Nephron (organoid): Measurements from ENCODE around the gene IQSEC1.

Experiments
- H3K27ac Mint-ChIP-seq, 3 experiments: 2 replicates each; pipeline ENCODE4 v1.8.0; 2020; ENCODE audit warnings: mixed read lengths in 3 of 3, mild to moderate bottlenecking in 2 of 3, moderate library complexity in 1 of 3
- H3K27me3 Mint-ChIP-seq: 2 replicates; pipeline ENCODE4 v1.8.0; 2021; ENCODE audit warnings: low read depth, mild to moderate bottlenecking, moderate library complexity, mixed read lengths
- H3K36me3 Mint-ChIP-seq: 2 replicates; pipeline ENCODE4 v1.8.0; 2020; ENCODE audit warnings: low read depth, mixed read lengths
- H3K4me1 Mint-ChIP-seq: 2 replicates; pipeline ENCODE4 v1.8.0; 2020; ENCODE audit warnings: mixed read lengths
- H3K4me3 Mint-ChIP-seq, 3 experiments: 2 replicates each; pipeline ENCODE4 v1.8.0; 2020; ENCODE audit warnings: mild to moderate bottlenecking in 3 of 3, mixed read lengths in 3 of 3, moderate library complexity in 2 of 3
- H3K9me3 Mint-ChIP-seq: 2 replicates; pipeline ENCODE4 v1.8.0; 2020; ENCODE audit warnings: mixed read lengths
- TF ChIP-seq, protein P1 (sequence below), 3 experiments: fragments of 200-600 bp; sonication (generic); IDR thresholded peaks; one replicate each; pipeline ENCODE4 v1.5.0; 2021; ENCODE audit warnings: antibody characterized with exemption in 3 of 3; ENCODE audit not compliant: unreplicated experiment in 3 of 3

IQSEC1 gene

DNA sequence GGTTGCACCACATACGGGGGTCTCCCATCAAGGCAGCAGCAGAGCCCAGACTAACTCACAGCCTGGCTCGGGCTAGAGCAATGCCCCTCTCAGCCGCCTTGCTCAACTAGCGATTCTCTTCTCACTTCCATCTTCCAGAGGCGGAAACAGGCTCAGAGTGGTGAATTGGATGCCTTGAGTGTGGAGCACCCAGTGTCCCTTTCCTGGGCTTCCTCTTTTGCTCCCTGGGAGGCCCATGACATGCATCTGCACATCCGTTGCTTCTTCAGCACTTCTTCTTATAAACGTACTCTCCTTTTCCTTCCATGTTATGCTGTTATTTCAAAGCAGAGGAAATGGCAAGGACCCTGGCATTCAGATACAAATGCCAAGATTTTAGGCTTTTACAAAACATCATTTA lies 2.1 kb upstream of the IQSEC1 start:
- no peaks in the 10 kb centered on the region for H3K9me3 Mint-ChIP-seq
- H3K36me3 Mint-ChIP-seq: peaks cover 4% of the 10 kb centered on the region
- H3K27me3 Mint-ChIP-seq: peaks cover 82% of the 10 kb centered on the region
- no peak overlapping the region for H3K4me3 Mint-ChIP-seq
- H3K4me1 Mint-ChIP-seq: peaks cover 19% of the 10 kb centered on the region
- no peak overlapping the region for H3K27ac Mint-ChIP-seq
- TF ChIP-seq, protein P1, sequence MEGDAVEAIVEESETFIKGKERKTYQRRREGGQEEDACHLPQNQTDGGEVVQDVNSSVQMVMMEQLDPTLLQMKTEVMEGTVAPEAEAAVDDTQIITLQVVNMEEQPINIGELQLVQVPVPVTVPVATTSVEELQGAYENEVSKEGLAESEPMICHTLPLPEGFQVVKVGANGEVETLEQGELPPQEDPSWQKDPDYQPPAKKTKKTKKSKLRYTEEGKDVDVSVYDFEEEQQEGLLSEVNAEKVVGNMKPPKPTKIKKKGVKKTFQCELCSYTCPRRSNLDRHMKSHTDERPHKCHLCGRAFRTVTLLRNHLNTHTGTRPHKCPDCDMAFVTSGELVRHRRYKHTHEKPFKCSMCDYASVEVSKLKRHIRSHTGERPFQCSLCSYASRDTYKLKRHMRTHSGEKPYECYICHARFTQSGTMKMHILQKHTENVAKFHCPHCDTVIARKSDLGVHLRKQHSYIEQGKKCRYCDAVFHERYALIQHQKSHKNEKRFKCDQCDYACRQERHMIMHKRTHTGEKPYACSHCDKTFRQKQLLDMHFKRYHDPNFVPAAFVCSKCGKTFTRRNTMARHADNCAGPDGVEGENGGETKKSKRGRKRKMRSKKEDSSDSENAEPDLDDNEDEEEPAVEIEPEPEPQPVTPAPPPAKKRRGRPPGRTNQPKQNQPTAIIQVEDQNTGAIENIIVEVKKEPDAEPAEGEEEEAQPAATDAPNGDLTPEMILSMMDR (IDR thresholded peaks at IDR 0.05; ENCODE audit: unreplicated experiment in 3 of 3): no peak

DNA sequence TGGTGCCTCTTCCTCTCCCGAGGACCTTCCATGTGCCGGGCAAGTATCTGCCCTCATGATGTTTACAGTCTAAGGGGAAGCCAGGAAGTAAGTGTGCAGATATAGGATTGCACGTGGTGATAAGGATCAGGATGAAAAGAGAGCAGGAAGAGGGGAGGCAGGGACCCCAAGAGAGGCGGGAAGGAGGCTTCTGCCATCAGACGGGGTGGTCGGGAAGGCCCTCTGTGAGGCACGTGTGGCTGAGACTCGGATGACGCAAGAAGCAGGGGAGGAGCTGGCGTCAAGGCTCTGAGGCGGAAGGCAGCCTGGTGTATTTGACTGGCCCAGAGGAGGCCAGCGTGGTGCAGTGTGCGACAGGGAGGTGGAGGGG lies 762 bp upstream of the IQSEC1 start:
- H3K9me3 Mint-ChIP-seq: no peaks in the 10 kb centered on the region
- peaks cover 78% of the 10 kb centered on the region for H3K27me3 Mint-ChIP-seq
- TF ChIP-seq, protein P1 (IDR thresholded peaks at IDR 0.05; ENCODE audit: unreplicated experiment in 3 of 3): no peak
- peaks cover 4% of the 10 kb centered on the region for H3K36me3 Mint-ChIP-seq
- no peak overlapping the region for H3K4me3 Mint-ChIP-seq
- H3K4me1 Mint-ChIP-seq: peaks cover 19% of the 10 kb centered on the region
- no peak overlapping the region for H3K27ac Mint-ChIP-seq

DNA sequence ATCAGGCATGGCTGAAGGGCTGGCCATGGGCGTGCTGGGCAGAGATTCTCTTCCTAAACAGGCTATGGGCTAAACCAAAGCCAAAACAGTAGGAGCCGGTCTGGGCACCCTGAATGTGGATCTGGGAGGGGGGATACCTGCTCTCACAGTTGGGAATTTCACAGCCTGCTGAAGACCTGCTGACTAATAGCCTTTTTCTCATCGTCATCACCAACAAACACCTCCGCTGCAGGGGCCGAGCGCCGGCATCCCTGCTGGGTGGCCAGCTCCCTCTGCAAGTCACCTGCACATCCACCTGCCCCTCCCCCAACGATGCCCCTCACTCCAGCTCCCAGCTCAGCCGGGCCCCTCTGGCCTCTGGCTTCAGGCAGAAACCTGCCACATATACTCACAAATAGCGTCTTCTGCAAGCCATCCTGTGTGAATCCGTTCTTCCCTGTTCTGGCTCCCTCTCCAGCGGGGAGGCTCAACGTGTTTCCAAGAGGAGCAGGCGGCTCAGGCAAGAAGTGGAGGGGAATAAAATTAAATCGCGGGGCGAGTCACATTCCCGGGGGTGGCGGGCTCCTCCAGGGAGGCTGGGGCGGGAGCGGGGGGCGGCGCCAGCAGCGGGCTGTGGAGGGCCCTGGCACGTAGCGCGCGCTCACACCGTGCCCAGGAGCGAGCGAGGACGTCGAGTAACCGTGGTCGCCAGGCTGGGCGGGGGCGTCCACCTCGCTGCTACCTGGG lies 466 bp downstream of the IQSEC1 start:
- no peaks in the 10 kb centered on the region for H3K9me3 Mint-ChIP-seq
- TF ChIP-seq, protein P1 (IDR thresholded peaks at IDR 0.05; ENCODE audit: unreplicated experiment in 3 of 3): no peak
- H3K27ac Mint-ChIP-seq: no peak overlapping the region
- peak overlapping the region; percentile 58 to 80 (median 66) for H3K4me3 Mint-ChIP-seq
- H3K36me3 Mint-ChIP-seq: peaks cover 4% of the 10 kb centered on the region
- peaks cover 10% of the 10 kb centered on the region for H3K4me1 Mint-ChIP-seq
- H3K27me3 Mint-ChIP-seq: peaks cover 73% of the 10 kb centered on the region

DNA sequence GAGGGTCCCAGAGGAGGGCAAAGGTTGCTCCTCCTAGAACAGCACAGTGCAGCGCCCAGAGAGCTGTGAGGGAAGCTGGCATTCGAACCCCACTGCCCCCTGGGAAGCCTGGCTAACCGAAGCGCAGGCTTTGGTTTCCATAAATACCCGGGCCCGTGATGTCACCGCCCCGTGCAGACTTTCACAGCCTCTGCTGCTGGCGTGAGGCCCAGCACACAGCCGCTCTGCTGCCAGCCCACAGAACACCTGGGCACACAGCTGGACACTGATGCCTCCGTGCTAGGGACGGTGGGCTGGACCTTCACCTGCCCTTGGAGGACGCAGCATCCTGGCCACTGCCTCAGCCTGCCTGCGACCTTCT lies 1.0 kb downstream of the IQSEC1 start:
- no peak overlapping the region for H3K27ac Mint-ChIP-seq
- peaks cover 10% of the 10 kb centered on the region for H3K4me1 Mint-ChIP-seq
- TF ChIP-seq, protein P1 (IDR thresholded peaks at IDR 0.05; ENCODE audit: unreplicated experiment in 3 of 3): no peak
- no peak overlapping the region for H3K4me3 Mint-ChIP-seq
- peaks cover 4% of the 10 kb centered on the region for H3K36me3 Mint-ChIP-seq
- H3K9me3 Mint-ChIP-seq: no peaks in the 10 kb centered on the region
- peaks cover 68% of the 10 kb centered on the region for H3K27me3 Mint-ChIP-seq

DNA sequence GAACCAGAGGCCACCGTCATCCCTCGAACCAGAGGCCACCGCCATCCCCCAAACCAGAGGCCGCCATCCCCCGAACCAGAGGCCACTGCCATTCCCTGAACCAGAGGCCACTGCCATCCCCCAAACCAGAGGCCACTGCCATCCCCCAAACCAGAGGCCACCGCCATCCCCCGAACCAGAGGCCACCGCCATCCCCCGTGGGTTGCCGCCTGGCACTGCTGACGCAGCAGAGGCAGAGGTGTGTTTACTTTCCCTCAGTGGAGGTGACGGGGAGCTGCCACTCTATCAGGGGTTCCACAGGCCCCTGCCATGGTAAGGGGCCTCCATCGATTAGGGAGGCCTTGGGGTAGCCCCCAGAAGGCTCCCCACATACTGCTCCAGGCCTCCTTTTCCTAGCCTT lies 1.5 kb downstream of the IQSEC1 start:
- Mint-ChIP-seq H3K4me3 (no peak overlapping the region), H3K9me3 (no peaks in the 10 kb centered on the region), H3K4me1 (peaks cover 10% of the 10 kb centered on the region), H3K27me3 (peaks cover 63% of the 10 kb centered on the region), H3K27ac (no peak overlapping the region), H3K36me3 (peaks cover 4% of the 10 kb centered on the region)
- TF ChIP-seq, protein P1 (IDR thresholded peaks at IDR 0.05; ENCODE audit: unreplicated experiment in 3 of 3): no peak

DNA sequence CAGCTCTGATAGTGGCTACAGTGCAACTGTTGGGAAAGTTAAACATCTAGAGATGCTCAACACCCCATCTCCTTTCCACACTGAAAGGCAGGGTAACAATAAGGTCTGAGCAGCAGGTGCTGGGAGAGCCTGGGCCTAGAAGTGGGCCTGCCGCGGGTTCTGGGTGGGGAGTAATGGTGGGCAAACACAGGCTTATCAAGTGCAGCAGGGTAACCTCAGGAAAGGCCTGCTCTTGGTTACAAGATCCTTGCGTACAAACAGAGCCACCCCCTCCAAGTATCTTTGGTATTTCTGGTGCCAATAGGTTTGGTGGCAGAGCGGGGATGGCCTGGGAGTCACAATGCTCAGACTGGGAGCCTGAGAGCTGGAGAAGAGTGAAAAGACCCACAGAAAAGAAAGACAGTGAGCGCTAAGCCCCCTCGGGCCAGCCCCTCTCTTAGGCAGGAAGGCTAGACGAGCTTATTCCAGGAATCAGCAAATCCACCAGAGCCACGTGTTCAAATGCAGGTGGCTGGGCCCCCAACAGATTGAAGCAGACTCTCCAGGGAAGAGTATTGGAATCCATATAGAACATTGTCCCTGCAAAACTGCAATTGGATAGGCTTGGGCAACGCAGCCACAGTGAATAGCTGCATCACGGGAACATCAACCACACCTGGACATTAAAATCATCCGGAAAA lies 2.7 kb downstream of the IQSEC1 start:
- TF ChIP-seq, protein P1 (IDR thresholded peaks at IDR 0.05; ENCODE audit: unreplicated experiment in 3 of 3): no peak
- Mint-ChIP-seq H3K4me1 (peaks cover 10% of the 10 kb centered on the region), H3K9me3 (no peaks in the 10 kb centered on the region), H3K27ac (no peak overlapping the region), H3K36me3 (peaks cover 4% of the 10 kb centered on the region), H3K27me3 (peaks cover 51% of the 10 kb centered on the region), H3K4me3 (no peak overlapping the region)
